GM19397 (cell line): ENCODE data around the gene RGCC.

Experiments used
- ATAC-seq: cut with Tn5 transposase; IDR thresholded peaks from one replicate; pipeline ENCODE4 v1.9.1; 2021; ENCODE audit warnings: mild to moderate bottlenecking, moderate library complexity; ENCODE audit not compliant: unreplicated experiment

RGCC gene

DNA sequence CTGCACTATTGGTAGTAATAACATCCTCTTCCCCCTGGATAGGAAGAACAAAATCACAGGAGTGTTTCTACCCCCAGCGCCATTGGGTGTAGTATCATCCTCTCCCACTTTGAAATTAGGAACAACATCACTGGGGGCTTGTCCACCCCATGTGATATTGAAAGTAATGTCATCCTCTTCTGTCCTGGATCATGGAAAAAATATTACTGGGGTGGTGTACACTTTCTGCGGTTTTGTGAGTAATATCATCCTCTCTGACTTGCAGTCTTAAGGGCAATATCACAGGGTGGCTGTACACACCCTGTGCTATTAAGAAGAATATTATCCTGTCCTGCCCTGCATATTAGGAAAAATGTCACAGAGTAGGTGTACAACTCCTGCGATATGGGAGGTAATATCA, 4.9 kb upstream of the RGCC start:
- no peak for ATAC-seq

DNA sequence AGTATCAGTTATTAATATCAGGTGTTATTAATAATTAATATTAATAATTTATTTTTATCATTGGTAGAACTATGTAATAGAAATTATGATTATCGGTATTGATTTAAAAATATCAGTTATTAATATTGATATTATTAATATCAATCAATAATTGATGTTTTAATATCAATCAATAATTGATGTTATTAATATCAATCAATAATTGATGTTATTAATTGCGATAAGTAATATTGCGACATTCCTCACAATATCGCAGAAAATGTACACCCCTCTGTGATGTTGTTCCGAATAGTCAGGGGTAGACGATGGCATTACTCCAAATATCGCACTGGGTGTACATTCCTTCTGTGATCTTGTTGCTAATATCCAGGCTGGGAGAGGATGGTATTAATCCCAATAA, 3.7 kb upstream of the RGCC start:
- ATAC-seq = no peak

DNA sequence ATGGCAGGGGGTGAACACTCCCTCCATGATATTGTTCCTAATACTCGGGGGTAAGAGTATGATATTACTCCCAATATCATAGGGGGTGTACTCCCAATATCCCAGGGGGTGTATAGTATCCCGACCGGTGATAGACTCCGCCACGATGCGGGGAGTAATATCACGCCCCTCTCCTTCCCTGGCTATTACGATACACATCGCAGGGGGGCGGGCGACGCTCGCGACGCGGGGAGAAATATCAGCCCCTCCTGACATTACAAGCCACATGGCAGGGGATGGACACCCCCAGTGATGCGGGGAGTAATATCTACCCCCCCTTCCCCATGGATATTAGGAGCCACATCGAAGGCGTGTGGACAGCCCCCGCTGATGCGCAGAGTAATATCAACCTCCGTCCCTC, 3.2 kb upstream of the RGCC start:
- ATAC-seq = no peak

DNA sequence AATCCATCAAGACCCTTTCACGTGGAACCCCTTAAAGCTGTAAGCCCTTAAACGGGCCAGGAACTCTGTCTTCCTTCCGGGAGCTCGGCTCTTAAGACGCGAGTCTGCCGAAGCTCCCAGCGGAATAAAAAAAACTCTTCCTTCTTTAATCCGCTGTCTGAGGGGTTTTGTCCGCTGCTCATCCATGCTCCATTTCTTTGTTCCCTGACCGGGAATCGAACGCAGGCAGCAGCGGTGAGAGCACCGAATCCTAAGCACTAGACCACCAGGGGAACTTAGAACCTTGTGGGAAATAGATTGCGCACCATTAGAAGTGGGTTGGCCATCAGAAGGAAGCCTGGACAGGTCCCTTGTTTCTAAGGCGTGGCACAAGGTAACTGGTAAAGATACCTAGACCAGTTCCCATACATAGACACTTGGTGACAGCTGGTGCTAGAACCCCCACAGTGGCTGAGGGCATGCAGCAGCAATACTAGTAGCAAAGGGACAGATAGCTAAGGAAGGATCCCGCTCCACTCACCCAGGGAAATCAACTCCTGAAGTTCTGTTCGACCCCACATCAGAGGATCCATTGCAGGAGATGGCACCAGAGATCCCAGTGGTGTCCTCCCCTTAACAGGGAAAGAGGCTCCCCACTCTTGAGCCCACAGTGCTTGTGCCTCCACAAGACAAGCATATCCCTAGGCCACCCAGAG, 1.5 kb upstream of the RGCC start:
- no peak for ATAC-seq

DNA sequence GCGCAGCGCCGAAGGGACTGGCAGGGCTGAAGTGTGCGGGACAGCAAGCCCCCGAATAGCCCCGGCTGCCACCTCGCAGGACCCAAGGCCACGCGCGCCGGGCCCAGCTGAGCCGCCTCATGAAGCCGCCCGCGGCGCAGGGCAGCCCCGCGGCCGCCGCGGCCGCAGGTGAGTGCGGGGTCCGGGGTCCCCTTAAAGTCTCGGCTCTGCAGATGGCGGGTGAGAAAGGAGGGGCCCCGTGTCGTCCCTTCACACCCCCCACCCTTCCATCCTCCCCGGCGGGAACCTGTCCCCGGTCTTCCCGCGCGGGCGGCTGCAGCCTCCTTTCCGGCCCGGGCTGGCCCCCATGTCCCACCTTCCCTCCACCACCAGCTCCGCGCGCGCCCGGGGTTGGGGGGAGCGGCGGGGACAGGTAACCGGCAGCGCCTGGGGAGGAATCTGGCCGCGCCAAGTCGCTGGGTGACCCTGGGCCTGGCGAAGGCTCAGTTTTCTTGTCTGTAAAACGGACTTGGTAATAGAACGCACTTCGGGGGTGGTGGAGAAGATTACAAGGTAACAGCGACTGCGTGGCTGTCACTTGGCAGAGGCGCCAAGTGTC, 338 bp downstream of the RGCC start:
- ATAC-seq = peak; percentile 12

DNA sequence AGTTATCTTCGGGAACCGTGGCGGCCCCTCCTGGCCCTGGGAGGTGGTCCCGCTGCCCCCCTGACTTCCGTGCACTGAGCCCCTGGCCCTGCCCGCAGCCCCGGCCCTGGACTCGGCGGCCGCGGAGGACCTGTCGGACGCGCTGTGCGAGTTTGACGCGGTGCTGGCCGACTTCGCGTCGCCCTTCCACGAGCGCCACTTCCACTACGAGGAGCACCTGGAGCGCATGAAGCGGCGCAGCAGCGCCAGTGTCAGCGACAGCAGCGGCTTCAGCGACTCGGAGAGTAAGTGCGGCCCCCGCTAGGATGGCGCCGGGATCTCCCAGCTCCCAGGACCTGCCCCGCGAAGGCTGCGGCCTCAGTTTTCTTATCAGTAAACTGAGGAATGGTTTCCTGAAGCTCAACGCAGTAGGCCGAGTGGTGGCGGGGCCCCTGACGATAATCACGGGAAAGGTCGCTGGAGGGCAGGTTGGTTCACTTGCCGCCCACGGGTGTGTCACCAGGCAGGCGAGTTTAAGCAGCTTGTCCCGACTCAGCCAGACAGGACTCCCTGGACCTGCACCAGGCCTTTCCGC, 924 bp downstream of the RGCC start:
- ATAC-seq = peak; percentile 24

DNA sequence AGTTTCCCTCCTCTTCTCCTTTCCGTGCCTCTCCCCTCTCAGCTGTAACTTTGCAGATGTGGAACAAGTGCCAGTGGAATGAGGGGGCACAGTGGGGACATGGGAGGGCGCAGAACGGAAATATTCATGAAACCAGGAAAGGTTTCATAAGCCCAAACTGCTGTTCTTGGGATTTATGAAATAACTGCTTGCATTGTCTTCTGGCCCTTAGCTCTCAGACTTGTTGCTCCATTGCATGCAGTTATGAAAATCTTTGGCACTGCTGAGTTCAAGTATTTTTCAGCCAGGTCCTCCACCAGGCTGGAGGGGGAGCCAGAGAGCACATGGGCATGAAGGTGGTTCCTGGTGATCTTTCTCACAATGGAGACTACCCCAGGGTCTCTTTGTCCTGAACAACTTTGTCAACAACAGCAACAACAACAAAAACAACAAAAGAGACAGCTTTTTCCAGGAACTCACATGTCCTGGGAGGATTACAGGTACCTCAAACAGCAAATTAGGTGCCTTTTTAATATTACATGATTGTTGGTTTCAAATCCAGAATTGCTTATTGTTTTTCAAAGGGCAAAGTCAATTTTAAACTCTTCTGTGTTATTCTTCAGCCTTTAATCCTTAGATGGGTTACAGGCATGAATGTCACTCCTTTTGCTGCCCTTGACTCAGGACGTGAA, 1.5 kb downstream of the RGCC start:
- ATAC-seq = no peak

DNA sequence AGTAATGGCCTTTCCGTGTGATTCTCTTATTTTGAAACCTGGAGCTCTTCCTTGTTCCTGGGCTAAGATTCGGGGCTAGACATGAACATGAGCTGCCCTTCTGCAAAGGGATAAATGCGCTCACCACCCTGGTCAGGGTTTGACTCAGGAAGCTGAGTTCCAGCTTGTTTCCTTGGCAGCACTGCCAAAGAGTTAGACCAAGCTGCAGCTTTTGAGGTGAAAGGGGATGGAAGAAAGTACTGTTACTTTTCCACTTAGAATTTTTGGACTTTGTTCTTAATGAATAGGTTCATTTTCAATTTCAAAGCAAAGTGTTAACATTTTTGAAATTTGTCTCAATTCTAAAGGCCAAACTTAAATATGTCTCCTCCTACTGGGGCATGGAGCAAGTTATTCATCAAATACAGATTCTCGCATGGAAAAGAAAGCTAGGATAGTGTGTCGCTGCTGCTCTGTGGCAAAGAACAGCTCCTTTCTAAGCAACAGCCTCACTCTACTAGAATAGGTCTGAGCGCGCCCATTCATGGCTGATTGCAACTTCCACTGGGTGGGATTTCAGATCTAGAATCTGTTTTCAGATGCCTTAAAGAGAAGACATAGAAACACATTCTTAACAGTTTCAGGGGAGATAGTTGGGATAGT, 2.2 kb downstream of the RGCC start:
- ATAC-seq = no peak

DNA sequence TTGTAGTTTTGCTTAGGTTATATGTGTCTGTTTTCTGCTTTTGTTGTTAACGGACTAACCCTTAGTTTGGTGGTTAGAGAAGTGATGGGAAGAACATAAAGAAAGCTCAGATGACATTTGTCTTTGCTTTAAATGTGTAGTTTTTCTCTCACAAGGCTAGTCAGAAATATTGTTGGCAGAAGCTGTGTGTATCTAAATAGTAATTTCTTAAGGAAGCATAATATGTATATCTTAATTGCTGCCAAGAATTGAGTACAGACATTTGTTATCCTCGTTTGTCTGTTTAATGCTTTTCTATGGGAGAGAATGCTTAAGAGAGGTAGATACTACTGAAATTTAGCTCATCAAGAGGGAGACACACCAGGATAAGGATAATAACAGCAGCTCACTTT, 2.7 kb downstream of the RGCC start:
- ATAC-seq = no peak

DNA sequence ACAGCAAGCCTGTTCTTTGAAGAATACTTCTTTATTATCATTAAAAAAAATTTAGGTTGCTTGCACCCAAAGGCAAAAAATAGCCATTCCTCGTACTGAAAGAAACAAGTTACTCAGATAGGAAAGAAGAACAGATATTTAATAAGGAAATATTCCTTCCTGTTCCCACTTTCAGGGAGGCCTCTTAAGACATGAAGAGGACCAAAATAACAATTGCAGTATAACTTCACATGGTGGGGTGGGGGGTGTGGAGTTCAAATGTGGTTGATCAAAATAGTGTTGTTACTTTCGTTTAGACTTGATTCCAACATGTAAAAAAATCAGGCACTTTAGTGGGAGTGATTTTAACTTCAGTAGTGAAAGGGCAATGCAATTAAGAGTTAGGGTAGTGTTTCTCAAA, 3.6 kb downstream of the RGCC start:
- no peak for ATAC-seq

DNA sequence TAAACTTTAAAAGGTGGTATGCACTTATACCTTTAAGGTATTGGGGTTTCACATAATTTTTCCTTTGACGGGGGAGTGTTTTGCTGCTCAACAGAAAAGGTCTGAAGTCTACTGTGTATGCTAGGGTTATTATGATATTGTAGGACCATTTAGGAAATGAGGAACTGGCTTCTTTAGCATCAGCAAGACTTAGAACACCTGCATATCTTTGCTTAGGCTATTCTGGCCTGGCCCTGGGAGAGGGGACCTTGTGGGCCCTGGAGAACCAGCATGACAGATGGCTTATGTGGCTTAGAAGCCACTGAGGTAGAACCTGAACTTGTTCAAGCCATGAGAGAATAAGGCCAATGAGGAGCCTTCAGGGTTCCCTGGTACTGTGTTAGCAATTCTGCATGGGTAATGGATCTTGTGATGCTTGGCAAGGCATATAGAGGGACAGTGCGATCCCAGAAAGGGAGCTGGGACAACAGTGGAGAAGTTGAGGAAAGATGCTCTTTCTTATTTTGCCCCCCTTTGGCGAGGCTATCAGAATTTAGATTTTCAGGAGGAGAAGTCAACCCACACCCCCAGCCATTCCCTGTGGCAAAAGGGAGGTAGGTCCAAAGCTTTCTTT, 4.3 kb downstream of the RGCC start:
- ATAC-seq = no peak

DNA sequence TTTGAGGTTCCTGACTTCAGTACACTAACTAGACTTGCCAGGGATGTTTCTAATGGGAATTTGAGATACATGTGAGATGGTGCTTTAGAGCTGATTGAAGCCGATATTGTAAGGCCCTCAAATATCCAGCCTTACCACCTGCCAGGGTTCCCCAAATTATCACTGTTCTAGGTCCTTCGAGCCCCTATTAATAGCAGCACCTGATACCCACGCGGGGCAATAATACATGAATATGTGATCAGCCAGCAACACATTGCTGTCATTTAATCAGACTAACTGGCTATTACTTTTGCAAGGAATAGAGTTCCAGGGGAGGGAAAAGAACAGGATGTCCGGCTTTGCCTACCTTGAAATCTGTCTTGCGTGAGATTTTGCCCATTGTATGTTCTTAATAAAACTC, 5.1 kb downstream of the RGCC start:
- ATAC-seq = no peak

DNA sequence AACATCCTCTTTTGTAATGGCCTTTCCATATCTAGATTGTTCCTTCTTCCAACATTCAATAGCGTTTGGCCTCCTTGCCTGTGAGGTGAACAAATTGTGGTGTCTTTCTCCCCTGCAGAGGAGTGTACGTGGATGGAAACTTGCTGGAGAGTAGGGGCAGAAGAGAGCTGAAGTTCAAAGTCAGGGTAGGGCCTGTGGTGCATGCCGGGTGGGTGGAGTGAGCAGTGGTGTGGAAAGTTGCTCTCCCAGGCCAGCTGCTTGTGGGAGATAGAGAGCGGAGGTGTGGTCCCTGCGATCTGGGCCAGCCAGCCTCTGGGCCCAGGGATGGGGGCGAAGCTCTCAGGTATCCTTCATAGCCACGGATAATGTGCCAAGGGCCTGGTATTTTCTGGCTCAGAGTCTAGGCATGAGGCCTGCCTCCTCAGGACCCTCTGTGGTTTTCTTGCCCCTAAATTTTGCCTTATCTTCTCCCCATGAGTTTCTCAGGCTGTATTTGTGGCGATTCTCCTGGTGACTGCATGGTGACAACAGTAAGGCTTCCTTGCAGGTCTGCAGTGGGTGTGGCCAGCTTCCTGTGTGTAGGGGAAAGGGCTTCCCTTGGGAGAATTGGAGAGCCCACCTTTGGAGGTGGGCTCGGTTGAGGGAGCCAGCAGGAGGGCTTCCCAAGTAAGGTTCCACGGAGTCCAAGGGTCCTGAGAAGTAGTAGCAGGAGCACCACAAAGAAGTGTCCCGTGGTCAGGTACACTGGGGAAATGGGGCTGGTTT, 6.7 kb downstream of the RGCC start:
- peak; percentile 44 for ATAC-seq

DNA sequence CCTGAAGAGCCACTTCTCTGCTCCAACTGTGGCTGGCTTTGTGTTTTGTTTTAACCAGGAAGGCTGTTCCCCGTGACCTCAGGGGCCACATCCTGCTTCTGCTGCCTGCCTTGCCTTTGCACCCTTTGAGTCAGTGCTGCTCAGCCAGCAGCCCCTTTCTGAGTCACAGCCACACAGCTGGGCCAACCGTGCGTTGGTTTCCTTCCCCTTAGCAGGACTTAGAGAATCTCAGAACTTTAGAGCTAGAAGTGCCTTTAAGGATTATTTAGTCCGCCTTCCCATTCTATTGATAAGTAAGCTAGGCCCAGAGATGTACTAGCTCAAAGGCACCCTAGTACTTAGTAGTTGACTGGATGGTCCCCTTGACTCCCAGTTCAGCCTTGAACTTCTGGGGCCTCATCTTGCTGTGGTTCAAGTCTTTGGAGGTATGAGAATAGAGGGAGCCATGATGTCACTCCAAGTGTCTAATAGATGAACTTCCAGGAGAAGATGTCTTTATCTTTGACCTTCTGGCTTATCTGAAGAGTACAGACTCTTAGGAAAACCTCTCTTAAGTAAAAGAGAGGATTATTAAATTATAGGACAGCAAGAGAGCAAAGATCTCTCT, 8.0 kb downstream of the RGCC start:
- peak; percentile 92 for ATAC-seq

DNA sequence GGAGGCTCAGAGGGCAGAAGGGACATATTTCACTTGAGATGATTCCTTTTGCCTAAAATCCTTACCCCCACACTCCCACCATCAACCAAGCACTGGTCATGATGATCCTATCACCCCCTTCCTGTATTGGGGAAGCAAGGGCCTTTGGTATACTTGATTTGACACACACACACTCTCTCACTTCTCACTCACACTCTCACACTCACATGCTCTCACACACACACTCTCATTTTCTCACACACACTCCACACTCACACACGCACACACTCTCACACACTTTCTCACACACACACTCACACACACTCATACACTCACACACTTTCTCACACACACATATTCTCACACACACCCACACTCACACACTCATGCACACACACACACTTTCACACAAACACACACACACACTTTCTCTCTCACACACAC, 8.6 kb downstream of the RGCC start:
- ATAC-seq = no peak

DNA sequence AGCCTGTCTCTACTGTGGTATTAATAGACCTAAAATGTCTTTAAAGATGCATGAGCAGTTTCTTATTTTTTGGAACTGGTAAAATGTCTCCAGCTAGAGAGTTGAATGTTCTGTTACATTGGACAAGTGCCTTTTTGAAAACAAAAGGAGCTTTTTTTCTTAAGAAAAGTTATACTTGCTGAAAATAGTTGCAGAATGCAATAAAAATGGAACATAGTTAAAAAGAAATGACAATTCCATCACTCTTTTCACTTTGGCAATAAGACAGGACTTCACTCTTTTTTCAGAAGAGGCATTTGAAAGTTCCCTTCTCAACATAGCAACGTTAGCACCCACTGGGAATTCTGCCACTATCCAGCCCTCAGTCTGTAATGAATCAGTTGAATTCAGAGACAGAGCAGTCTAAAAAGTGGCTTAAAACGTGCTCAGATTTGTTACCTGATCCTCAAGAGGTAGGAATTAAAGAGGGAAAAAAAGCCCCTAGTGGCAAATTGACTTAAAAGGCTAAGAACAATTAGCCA, 10.1 kb downstream of the RGCC start:
- no peak for ATAC-seq

DNA sequence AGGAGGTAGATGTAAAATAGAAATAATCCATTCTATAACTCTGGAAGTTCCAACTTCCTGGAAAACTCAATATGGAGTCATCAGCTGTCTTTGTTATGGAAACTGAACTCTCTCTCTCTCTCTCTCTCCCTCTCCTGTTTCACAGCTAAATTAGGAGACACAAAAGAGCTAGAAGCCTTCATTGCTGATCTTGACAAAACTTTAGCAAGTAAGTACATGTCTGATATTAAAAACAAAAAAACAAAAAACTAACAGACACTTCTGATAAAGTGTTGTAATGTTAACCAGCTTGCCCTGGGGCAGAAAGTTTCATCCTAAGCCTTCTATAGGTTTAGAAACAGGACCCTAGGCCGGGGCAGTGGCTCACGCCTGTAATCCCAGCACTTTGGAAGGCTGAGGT, 11.3 kb downstream of the RGCC start:
- no peak for ATAC-seq

DNA sequence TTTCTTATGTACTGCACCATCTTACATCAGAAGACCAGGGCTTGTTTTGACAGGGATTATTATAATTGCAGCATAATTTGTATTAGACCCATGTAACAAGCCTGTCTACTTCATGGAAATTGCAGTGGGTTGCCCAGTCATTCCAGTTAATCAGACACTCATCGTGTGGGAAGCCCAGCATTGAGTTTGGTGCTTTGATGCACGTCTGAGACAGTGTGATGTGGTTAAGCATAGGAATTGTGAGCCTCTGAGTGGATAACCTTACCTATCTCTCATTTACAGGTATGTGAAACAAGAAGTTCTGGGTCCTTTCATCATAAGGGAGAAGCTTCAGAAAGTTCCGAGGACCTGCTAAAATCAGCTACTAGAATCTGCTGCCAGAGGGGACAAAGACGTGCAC, 12.8 kb downstream of the RGCC start:
- no peak for ATAC-seq

DNA sequence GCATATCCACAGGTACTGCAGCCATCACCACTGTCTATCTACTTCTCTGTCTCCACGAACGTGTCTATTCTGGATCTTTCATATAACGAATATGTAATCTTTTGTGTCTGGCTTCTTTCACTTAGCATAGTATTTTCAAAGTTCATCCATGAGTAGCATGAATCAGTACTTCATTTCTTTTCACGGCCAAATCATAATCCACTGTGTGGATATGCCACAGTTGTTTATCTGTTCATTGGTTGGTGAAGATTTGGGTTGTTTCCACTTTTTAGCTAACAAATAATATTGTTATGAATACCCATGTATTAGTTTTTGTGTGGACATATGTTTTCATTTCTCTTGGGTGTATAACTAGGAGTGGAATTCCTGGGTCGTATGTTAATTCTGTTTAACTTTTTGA, 14.4 kb downstream of the RGCC start:
- ATAC-seq = no peak

DNA sequence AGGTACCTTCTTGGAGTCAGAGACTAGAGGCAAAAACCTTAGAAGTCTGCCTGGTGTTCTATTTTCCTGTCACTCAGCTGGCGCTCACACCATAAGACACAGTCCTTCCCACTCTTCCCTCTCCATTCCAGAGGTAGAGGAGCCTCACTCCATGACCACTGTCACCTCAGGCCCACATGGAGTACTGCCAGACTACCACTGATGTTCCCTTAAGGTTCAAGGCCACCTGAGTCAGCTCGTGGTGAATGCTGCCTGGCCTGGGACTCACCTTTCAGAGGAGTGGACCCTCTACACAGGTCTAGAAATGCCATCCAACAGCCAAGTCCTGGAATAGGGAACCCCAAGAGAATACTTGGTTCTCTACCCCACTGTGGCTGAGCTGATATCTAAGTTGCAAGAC, 29.9 kb downstream of the RGCC start:
- ATAC-seq = no peak
